Fibroblast of the aortic adventitia (primary cell): ENCODE data around the gene MRTFA. TPM values are rescaled to one million over a fixed set of nuclear protein-coding genes. Genes with fewer than 3 reads are reported as not detected.
"Not testable (repeated sequence)": the region's sequence is repeated elsewhere in the genome, so short reads cannot be mapped to it uniquely, and the experiment has no call there.

Source experiments
- DNase-seq: peaks from one replicate; pipeline ENCODE4 v3.0.0-alpha.2; 2010; ENCODE audit warnings: low read depth
- H3K4me3 ChIP-seq: 2 replicates; pipeline ENCODE4 v1.5.1; 2011; ENCODE audit warnings: low read depth, mild to moderate bottlenecking, control low read depth, low read length, moderate library complexity
- CTCF ChIP-seq: IDR thresholded peaks from 2 replicates; pipeline ENCODE4 v1.5.1; 2011; ENCODE audit warnings: mild to moderate bottlenecking, low read length, control low read depth, inconsistent platforms; ENCODE audit not compliant: insufficient read depth
- total RNA-seq: library from RNA; depleted of rRNA; stranded (reverse); fragments of >200 nt; gene quantifications from 2 replicates; pipeline ENCODE4 v1.2.3, GENCODE V29; 2012; ENCODE audit warnings: low replicate concordance

The MRTFA gene
- total RNA-seq, 1 donor: 25.8 TPM

GRCh38 chr22:40383905-40384304 lies 252.6 kb downstream of the MRTFA start:
- no peak for TF ChIP-seq CTCF
- peak; percentile 67 for DNase-seq
- H3K4me3 ChIP-seq: no peak overlapping the region

GRCh38 chr22:40381461-40381860 lies 255.1 kb downstream of the MRTFA start:
- no peak overlapping the region for H3K4me3 ChIP-seq
- no peak for TF ChIP-seq CTCF
- DNase-seq: no peak

GRCh38 chr22:40378448-40378847 lies 258.1 kb downstream of the MRTFA start:
- H3K4me3 ChIP-seq, DNase-seq: not testable (repeated sequence)

GRCh38 chr22:40377931-40378330 lies 258.6 kb downstream of the MRTFA start:
- DNase-seq: no peak
- no peak overlapping the region for H3K4me3 ChIP-seq
- TF ChIP-seq CTCF: no peak

GRCh38 chr22:40376149-40376548 lies 260.4 kb downstream of the MRTFA start:
- TF ChIP-seq CTCF: no peak
- no peak for DNase-seq
- no peak overlapping the region for H3K4me3 ChIP-seq

GRCh38 chr22:40374567-40374966 lies 262.0 kb downstream of the MRTFA start:
- TF ChIP-seq CTCF: no peak
- DNase-seq: no peak
- no peak overlapping the region for H3K4me3 ChIP-seq

GRCh38 chr22:40368836-40369235 lies 267.7 kb downstream of the MRTFA start:
- TF ChIP-seq CTCF: no peak
- no peak overlapping the region for H3K4me3 ChIP-seq
- DNase-seq: no peak
